Astrocyte of the cerebellum (primary cell): ENCODE results near the gene DMRT2.

Experiments used
- DNase-seq: peaks from one replicate; pipeline ENCODE4 v3.0.0-alpha.2; 2011; ENCODE audit warnings: low read depth
- H3K4me3 ChIP-seq: 2 replicates; pipeline ENCODE4 v1.5.1; 2011; ENCODE audit warnings: mild to moderate bottlenecking, low read depth, low read length, moderate library complexity
- CTCF ChIP-seq: IDR thresholded peaks from 2 replicates; pipeline ENCODE4 v1.5.1; 2012; ENCODE audit warnings: low read length, low read depth, moderate library complexity, mild to moderate bottlenecking; ENCODE audit errors: missing control alignments
- in situ Hi-C: cut with HindIII; loops from 2 replicates; pipeline ENCODE4 v1.10.0; 2017; ENCODE audit warnings: low sequenced_read_pairs

Gene DMRT2

GRCh38 chr9:1077616-1078015 is 27.5 kb downstream of the DMRT2 start:
- TF ChIP-seq CTCF: no peak
- H3K4me3 ChIP-seq: no peak overlapping the region
- DNase-seq: no peak
- in situ Hi-C loops: no loop called here

GRCh38 chr9:1083325-1083913 is 33.3 kb downstream of the DMRT2 start:
- in situ Hi-C loops: no loop called here
- no peak for DNase-seq
- H3K4me3 ChIP-seq: no peak overlapping the region
- TF ChIP-seq CTCF: no peak

- TF ChIP-seq CTCF: no peak
- DNase-seq: no peak
- H3K4me3 ChIP-seq: no peak overlapping the region
- in situ Hi-C loops: no loop called here
These were observed 34.9 kb downstream of the DMRT2 start for GRCh38 chr9:1085086-1085485.

GRCh38 chr9:1086517-1086916 is 36.4 kb downstream of the DMRT2 start:
- DNase-seq: no peak
- TF ChIP-seq CTCF: no peak
- in situ Hi-C loops: no loop called here
- H3K4me3 ChIP-seq: no peak overlapping the region

- in situ Hi-C loops: no loop called here
- no peak overlapping the region for H3K4me3 ChIP-seq
- no peak for DNase-seq
- no peak for TF ChIP-seq CTCF
These were observed 37.1 kb downstream of the DMRT2 start for GRCh38 chr9:1087120-1087881.

- in situ Hi-C loops: no loop called here
- DNase-seq: no peak
- H3K4me3 ChIP-seq: no peak overlapping the region
- no peak for TF ChIP-seq CTCF
These were observed 44.6 kb downstream of the DMRT2 start for GRCh38 chr9:1094749-1095148.
